Measurements from ENCODE around the gene SCN1A.
"Not testable (repeated sequence)": the region's sequence is repeated elsewhere in the genome, so short reads cannot be mapped to it uniquely, and the experiment has no call there.

Gene SCN1A

GRCh38 chr2:166081131-166081632, 46.6 kb downstream of the SCN1A start:
- FAIRE-seq: no peak

DNA sequence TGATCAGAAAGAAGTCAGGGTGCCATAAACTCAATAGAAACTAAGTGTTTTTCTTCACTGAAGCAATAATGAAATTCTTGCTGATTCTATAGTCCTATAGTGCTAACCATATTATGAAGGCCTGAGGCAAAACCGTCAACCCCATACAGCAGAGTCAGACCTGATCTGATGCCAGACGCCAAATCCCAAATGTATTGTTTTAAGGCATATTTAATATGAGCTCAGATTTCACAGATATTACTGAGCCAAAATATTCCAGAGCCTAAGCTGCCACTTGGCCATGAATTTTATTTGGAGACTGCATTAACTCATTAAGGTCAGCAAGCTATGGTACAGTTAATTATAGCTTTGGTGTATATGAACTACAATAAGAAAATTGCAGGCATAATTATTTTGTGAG, 53.4 kb downstream of the SCN1A start:
- no peak for FAIRE-seq

- no peak for FAIRE-seq
Observed at GRCh38 chr2:166074011-166074410, 53.8 kb downstream of the SCN1A start.

DNA sequence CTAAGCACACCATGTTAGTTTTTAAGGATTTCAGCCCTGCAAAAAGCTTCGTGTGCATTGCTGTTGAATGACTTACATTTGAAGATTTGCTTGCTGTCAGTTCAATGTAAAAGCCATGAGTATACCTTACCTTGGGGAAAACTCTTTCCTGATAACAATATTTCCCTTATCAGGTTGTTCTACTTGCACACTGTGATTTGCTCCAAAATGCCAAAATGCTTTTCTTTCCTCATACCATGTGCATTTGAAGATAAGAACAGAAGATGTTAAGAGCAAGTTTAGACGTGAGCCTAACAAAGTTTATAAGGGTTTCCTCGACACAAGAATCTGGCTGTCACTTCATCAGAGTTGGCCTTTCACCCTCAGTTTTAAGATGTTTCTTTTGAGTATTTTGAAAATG, 57.6 kb downstream of the SCN1A start:
- no peak for FAIRE-seq

GRCh38 chr2:166068981-166069380, 58.8 kb downstream of the SCN1A start:
- no peak for FAIRE-seq

GRCh38 chr2:166067229-166067628, 60.6 kb downstream of the SCN1A start:
- no peak for FAIRE-seq

DNA sequence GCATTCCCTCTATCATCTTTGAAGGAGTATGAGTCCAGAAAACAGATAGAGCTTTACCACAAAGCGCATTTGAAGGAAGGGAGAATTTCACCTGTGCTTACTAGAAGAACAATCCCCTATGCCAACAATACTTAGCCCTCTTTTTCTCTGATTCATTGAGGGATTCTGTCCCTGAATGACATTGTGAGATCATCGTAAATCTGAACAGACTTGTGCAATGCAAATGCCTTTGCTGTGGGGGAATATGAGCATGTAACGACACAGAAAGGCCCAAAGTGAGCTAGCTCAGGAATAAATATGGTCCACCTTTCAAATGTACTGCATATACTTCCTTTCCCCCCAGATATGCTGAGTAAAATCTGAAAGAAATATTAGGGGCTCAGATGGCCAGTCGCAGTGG, 67.6 kb downstream of the SCN1A start:
- no peak for FAIRE-seq

- no peak for FAIRE-seq
Observed at GRCh38 chr2:166057370-166058164, 70.3 kb downstream of the SCN1A start.

DNA sequence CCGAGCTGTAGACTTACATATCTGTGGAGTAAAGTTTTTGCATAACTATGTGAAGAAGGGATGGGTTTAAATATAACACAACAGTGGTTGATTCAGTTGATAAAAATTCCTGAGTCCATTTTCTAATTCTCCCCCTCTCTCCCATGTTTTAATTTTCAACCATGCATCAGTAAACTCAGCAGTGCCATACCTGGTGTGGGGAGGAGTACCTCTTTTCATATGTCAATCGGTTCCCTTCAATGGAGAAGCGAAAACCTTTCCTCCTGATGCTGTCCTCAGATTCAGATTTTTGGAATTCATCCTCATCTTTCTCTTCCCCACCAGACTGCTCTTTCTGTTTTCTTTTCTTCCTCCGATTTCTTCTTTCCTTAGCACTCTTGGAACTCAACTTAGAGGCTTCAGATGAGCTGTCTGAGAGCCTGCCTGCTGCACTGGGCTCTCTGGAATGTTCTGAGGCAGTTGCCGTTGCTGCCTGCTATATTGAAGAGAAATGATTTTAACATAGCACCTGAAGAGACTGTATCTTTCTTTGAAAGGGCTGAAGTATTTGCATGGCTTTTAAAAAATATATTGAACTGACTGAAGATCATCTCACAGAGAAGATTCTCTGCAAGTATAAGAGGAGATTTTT, 82.9 kb downstream of the SCN1A start:
- FAIRE-seq: no peak

GRCh38 chr2:166042768-166043390, 84.9 kb downstream of the SCN1A start:
- no peak for FAIRE-seq

- no peak for FAIRE-seq
Observed at GRCh38 chr2:166042356-166042755, 85.5 kb downstream of the SCN1A start.

- FAIRE-seq: no peak
Observed at GRCh38 chr2:166041613-166042012, 86.2 kb downstream of the SCN1A start.

- no peak for FAIRE-seq
Observed at GRCh38 chr2:166032361-166032760, 95.5 kb downstream of the SCN1A start.

DNA sequence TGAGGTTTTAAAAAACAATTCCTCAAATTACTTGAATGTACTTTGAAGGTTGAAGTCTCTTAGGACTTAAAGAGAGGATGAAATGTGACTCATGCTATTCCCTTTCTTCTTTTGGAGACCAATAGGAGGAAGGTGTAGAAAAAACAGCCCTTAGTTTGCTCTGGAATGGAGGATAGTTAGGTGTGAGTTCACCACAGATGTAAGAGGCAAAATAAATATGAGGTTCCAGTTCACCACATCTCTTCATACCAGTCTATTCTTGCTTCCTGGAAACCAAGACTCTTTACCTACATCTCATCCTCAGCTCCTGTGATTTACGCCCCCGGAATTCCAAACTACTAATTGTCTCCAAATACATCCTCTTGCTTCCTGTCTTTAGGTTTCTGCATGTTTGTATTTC, 96.8 kb downstream of the SCN1A start:
- no peak for FAIRE-seq

- no peak for FAIRE-seq
Observed at GRCh38 chr2:166025313-166025712, 102.5 kb downstream of the SCN1A start.

- no peak for FAIRE-seq
Observed at GRCh38 chr2:166017208-166017607, 110.6 kb downstream of the SCN1A start.

- FAIRE-seq: no peak
Observed at GRCh38 chr2:166013878-166014277, 113.9 kb downstream of the SCN1A start.

- FAIRE-seq: no peak
Observed at GRCh38 chr2:166011660-166012059, 116.2 kb downstream of the SCN1A start.

- FAIRE-seq: no peak
Observed at GRCh38 chr2:166000401-166000800, 127.4 kb downstream of the SCN1A start.

DNA sequence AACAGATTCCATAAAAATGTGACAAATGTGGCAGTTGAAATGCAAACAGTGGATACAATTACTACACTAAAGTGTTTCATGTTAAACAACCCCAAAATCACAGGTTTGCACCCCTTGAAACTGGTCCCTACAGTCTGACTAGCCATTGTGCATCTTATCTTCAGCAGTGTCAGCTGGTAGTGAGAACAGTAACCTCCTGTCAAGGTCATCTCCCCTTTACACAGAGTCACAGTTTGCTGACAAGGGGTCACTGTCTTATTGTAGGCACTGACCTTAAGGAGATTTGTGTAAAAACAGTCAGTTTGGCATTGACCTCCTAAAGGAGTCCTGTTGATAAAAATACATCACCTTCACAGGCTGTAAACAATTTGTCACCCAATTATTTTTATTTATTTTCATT, 137.0 kb downstream of the SCN1A start:
- FAIRE-seq: no peak

- no peak for FAIRE-seq
Observed at GRCh38 chr2:165989851-165990250, 138.0 kb downstream of the SCN1A start.

GRCh38 chr2:165985120-165985519, 142.7 kb downstream of the SCN1A start:
- FAIRE-seq: no peak

- not testable (repeated sequence) for FAIRE-seq
Observed at GRCh38 chr2:165972161-165972560, 155.7 kb downstream of the SCN1A start.

GRCh38 chr2:165970663-165971062, 157.2 kb downstream of the SCN1A start:
- no peak for FAIRE-seq
